Activated CD4-positive, alpha-beta memory T cell treated with anti-CD3 and anti-CD28 coated beads, Interleukin-2, amount 10 ng/mL, durations not matched to agents 7 days and 5 days (primary cell): ENCODE results near the gene MTR. TPM values are rescaled to one million over a fixed set of nuclear protein-coding genes. Genes with fewer than 3 reads are reported as not detected.
"Not testable (repeated sequence)": the region's sequence is repeated elsewhere in the genome, so short reads cannot be mapped to it uniquely, and the experiment has no call there.

Source experiments
- CTCF ChIA-PET: fragments of 350-600 bp; sonication (Branson Sonifier 250); formaldehyde crosslinking; loops from one replicate; lab custom pipeline; 2021; ENCODE audit warnings: antibody characterized with exemption, inconsistent platforms; lab: Charles Lee
- POLR2A ChIA-PET: fragments of 350-600 bp; sonication (Branson Sonifier 250); formaldehyde crosslinking; loops from one replicate; lab custom pipeline; 2021; ENCODE audit warnings: antibody characterized with exemption; lab: Charles Lee
- DNase-seq: peaks from one replicate; pipeline ENCODE4 v3.0.0-alpha.2; 2020
- H3K27ac Mint-ChIP-seq: one replicate; pipeline ENCODE4 v1.8.0; 2021; ENCODE audit warnings: mild to moderate bottlenecking, mixed read lengths
- H3K27me3 Mint-ChIP-seq: one replicate; pipeline ENCODE4 v1.8.0; 2021; ENCODE audit warnings: mixed read lengths
- H3K36me3 Mint-ChIP-seq: one replicate; pipeline ENCODE4 v1.8.0; 2021; ENCODE audit warnings: low read depth, mixed read lengths
- H3K4me1 Mint-ChIP-seq: one replicate; pipeline ENCODE4 v1.8.0; 2021; ENCODE audit warnings: mixed read lengths
- H3K4me3 Mint-ChIP-seq: one replicate; pipeline ENCODE4 v1.8.0; 2021; ENCODE audit warnings: mild to moderate bottlenecking, mixed read lengths
- H3K9me3 Mint-ChIP-seq: one replicate; pipeline ENCODE4 v1.8.0; 2021; ENCODE audit warnings: mixed read lengths
- total RNA-seq, 2 experiments: library from RNA; stranded (reverse); gene quantifications; one replicate each; pipeline ENCODE4 v1.2.3, GENCODE V29; 2021

The MTR gene
- total RNA-seq, 2 experiments from 2014 or later, result 43.9 to 46.4 TPM

GRCh38 chr1:236837897-236838296 lies 42.8 kb downstream of the MTR start:
- POLR2A ChIA-PET, result no interaction called here
- no peak for DNase-seq
- Mint-ChIP-seq H3K36me3 (peaks cover 61% of the 10 kb centered on the region), H3K4me3 (no peak overlapping the region), H3K4me1 (peaks cover 10% of the 10 kb centered on the region), H3K27me3 (no peaks in the 10 kb centered on the region), H3K27ac (no peak overlapping the region), H3K9me3 (no peaks in the 10 kb centered on the region)
- CTCF ChIA-PET, result no interaction called here

- Mint-ChIP-seq H3K4me1 (no peaks in the 10 kb centered on the region), H3K9me3 (no peaks in the 10 kb centered on the region), H3K4me3 (no peak overlapping the region), H3K27ac (no peak overlapping the region), H3K36me3 (peaks cover 36% of the 10 kb centered on the region), H3K27me3 (no peaks in the 10 kb centered on the region)
- ChIA-PET CTCF (interaction anchor here (0.7 kb wide), 1 partner anchor 88 kb away, joined by 3 read pairs; no protein-coding TSS in a partner anchor), POLR2A (no interaction called here)
- DNase-seq, result no peak
Measured at GRCh38 chr1:236841341-236841740, 46.2 kb downstream of the MTR start.

- Mint-ChIP-seq H3K4me3 (no peak overlapping the region), H3K36me3 (peaks cover 23% of the 10 kb centered on the region), H3K27ac (no peak overlapping the region), H3K9me3 (no peaks in the 10 kb centered on the region), H3K4me1 (no peaks in the 10 kb centered on the region), H3K27me3 (no peaks in the 10 kb centered on the region)
- ChIA-PET POLR2A (no interaction called here), CTCF (no interaction called here)
- DNase-seq, result no peak
Measured at GRCh38 chr1:236844499-236845271, 49.6 kb downstream of the MTR start.

- no peak overlapping the region for H3K4me3 Mint-ChIP-seq
- DNase-seq, result no peak
- peaks cover 24% of the 10 kb centered on the region for H3K36me3 Mint-ChIP-seq
- no peaks in the 10 kb centered on the region for H3K4me1 Mint-ChIP-seq
- ChIA-PET CTCF (no interaction called here), POLR2A (no interaction called here)
- no peaks in the 10 kb centered on the region for H3K9me3 Mint-ChIP-seq
- no peaks in the 10 kb centered on the region for H3K27me3 Mint-ChIP-seq
- no peak overlapping the region for H3K27ac Mint-ChIP-seq
Measured at GRCh38 chr1:236845830-236846229, 50.7 kb downstream of the MTR start.

GRCh38 chr1:236848274-236848923 lies 53.3 kb downstream of the MTR start:
- Mint-ChIP-seq H3K27ac (no peak overlapping the region), H3K4me3 (no peak overlapping the region), H3K9me3 (no peaks in the 10 kb centered on the region), H3K4me1 (no peaks in the 10 kb centered on the region), H3K27me3 (no peaks in the 10 kb centered on the region), H3K36me3 (peaks cover 22% of the 10 kb centered on the region)
- CTCF ChIA-PET, result no interaction called here
- DNase-seq, result no peak
- POLR2A ChIA-PET, result no interaction called here

GRCh38 chr1:236850077-236850979 lies 55.2 kb downstream of the MTR start:
- H3K36me3 Mint-ChIP-seq, result peaks cover 22% of the 10 kb centered on the region
- H3K27ac Mint-ChIP-seq, result no peak overlapping the region
- CTCF ChIA-PET, result interaction anchor here (1.2 kb wide), 2 partner anchors 12 to 18 kb away, joined by 4 read pairs; no protein-coding TSS in a partner anchor

GRCh38 chr1:236851871-236852270 lies 56.8 kb downstream of the MTR start:
- no peaks in the 10 kb centered on the region for H3K4me1 Mint-ChIP-seq
- POLR2A ChIA-PET, result no interaction called here
- CTCF ChIA-PET, result interaction anchor here (1.2 kb wide), 2 partner anchors 11 to 17 kb away, joined by 4 read pairs; no protein-coding TSS in a partner anchor
- H3K27ac Mint-ChIP-seq, result no peak overlapping the region
- H3K9me3 Mint-ChIP-seq, result no peaks in the 10 kb centered on the region
- DNase-seq, result no peak
- no peak overlapping the region for H3K4me3 Mint-ChIP-seq
- H3K36me3 Mint-ChIP-seq, result peaks cover 33% of the 10 kb centered on the region
- no peaks in the 10 kb centered on the region for H3K27me3 Mint-ChIP-seq

More at GRCh38 chr1:236850077-236850979, 55.2 kb downstream of the MTR start:
- Mint-ChIP-seq H3K27me3 (no peaks in the 10 kb centered on the region), H3K4me3 (no peak overlapping the region), H3K4me1 (no peaks in the 10 kb centered on the region), H3K9me3 (no peaks in the 10 kb centered on the region)
- no peak for DNase-seq
- POLR2A ChIA-PET, result no interaction called here

- Mint-ChIP-seq H3K4me1 (no peaks in the 10 kb centered on the region), H3K27me3 (no peaks in the 10 kb centered on the region), H3K4me3 (no peak overlapping the region), H3K36me3 (peaks cover 47% of the 10 kb centered on the region), H3K27ac (no peak overlapping the region), H3K9me3 (no peaks in the 10 kb centered on the region)
- DNase-seq, result no peak
- ChIA-PET CTCF (no interaction called here), POLR2A (no interaction called here)
Measured at GRCh38 chr1:236853921-236854604, 59.0 kb downstream of the MTR start.

- H3K36me3 Mint-ChIP-seq, result peaks cover 52% of the 10 kb centered on the region
- no peaks in the 10 kb centered on the region for H3K9me3 Mint-ChIP-seq
- peaks cover 4% of the 10 kb centered on the region for H3K4me1 Mint-ChIP-seq
- POLR2A ChIA-PET, result no interaction called here
- H3K27ac Mint-ChIP-seq, result no peak overlapping the region
- CTCF ChIA-PET, result no interaction called here
- no peak overlapping the region for H3K4me3 Mint-ChIP-seq
- no peaks in the 10 kb centered on the region for H3K27me3 Mint-ChIP-seq
- DNase-seq, result no peak
Measured at GRCh38 chr1:236854605-236854983, 59.5 kb downstream of the MTR start.

GRCh38 chr1:236856649-236857048 lies 61.6 kb downstream of the MTR start:
- H3K4me1 Mint-ChIP-seq, H3K9me3 Mint-ChIP-seq, POLR2A ChIA-PET, H3K27me3 Mint-ChIP-seq, DNase-seq, H3K4me3 Mint-ChIP-seq, H3K27ac Mint-ChIP-seq, CTCF ChIA-PET: not testable (repeated sequence)
- H3K36me3 Mint-ChIP-seq, result peaks cover 47% of the 10 kb centered on the region

- no peak for DNase-seq
- H3K4me1 Mint-ChIP-seq, result peaks cover 8% of the 10 kb centered on the region
- no peak overlapping the region for H3K27ac Mint-ChIP-seq
- CTCF ChIA-PET, result no interaction called here
- H3K9me3 Mint-ChIP-seq, result no peaks in the 10 kb centered on the region
- no peak overlapping the region for H3K4me3 Mint-ChIP-seq
- no peaks in the 10 kb centered on the region for H3K27me3 Mint-ChIP-seq
- POLR2A ChIA-PET, result no interaction called here
- peaks cover 54% of the 10 kb centered on the region for H3K36me3 Mint-ChIP-seq
Measured at GRCh38 chr1:236858165-236858564, 63.1 kb downstream of the MTR start.

- no peaks in the 10 kb centered on the region for H3K9me3 Mint-ChIP-seq
- H3K36me3 Mint-ChIP-seq, result peaks cover 60% of the 10 kb centered on the region
- no peaks in the 10 kb centered on the region for H3K27me3 Mint-ChIP-seq
- no peak for DNase-seq
- no peak overlapping the region for H3K4me3 Mint-ChIP-seq
- ChIA-PET POLR2A (no interaction called here), CTCF (no interaction called here)
- peaks cover 8% of the 10 kb centered on the region for H3K4me1 Mint-ChIP-seq
- H3K27ac Mint-ChIP-seq, result no peak overlapping the region
Measured at GRCh38 chr1:236860101-236860500, 65.0 kb downstream of the MTR start.
